GM12865 (cell line): ENCODE results near the gene DNAH9.
"Not testable (repeated sequence)": the region's sequence is repeated elsewhere in the genome, so short reads cannot be mapped to it uniquely, and the experiment has no call there.

Experiments used
- DNase-seq: peaks from one replicate; pipeline ENCODE4 v3.0.0; 2010; ENCODE audit warnings: low read depth
- H3K4me3 ChIP-seq: 2 replicates; pipeline ENCODE4 v1.5.1; 2011; ENCODE audit warnings: mild to moderate bottlenecking, low read depth, low read length, control low read depth
- TF ChIP-seq, protein P1 (sequence below): IDR thresholded peaks from 2 replicates; pipeline ENCODE4 v1.5.1; 2011; ENCODE audit warnings: low read length, control low read depth, low read depth, inconsistent platforms; ENCODE audit not compliant: insufficient read depth; ENCODE audit errors: missing control alignments

Gene DNAH9

DNA sequence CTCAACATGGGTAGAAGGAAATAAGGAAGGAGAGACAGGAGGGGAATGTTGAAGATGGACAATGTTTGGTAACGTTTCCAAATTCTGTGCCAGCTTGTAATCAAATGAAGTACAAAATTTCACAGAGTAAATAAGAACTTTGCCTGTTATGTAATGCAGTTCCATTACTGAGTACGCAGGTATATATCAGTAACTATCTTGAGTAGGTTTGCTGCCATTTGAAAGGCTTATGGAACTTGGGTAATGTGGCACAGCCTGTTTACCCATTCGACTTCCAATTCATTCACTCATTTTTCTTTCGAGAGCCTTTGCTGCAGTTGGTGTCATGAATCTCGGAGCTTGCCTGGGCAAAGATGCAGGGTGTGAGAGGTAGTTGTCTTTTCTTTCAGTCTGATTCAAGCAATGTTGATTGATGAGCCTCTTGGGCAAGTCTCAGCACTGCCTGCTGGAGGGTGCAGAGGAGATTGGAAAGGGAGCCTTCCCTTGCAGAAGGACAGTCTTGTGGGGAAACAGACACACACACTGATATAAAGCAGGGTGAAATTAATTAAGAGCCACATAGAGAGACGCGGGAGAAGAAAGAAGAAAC is 345.6 kb downstream of the DNAH9 start:
- DNase-seq: no peak
- TF ChIP-seq, protein P1, sequence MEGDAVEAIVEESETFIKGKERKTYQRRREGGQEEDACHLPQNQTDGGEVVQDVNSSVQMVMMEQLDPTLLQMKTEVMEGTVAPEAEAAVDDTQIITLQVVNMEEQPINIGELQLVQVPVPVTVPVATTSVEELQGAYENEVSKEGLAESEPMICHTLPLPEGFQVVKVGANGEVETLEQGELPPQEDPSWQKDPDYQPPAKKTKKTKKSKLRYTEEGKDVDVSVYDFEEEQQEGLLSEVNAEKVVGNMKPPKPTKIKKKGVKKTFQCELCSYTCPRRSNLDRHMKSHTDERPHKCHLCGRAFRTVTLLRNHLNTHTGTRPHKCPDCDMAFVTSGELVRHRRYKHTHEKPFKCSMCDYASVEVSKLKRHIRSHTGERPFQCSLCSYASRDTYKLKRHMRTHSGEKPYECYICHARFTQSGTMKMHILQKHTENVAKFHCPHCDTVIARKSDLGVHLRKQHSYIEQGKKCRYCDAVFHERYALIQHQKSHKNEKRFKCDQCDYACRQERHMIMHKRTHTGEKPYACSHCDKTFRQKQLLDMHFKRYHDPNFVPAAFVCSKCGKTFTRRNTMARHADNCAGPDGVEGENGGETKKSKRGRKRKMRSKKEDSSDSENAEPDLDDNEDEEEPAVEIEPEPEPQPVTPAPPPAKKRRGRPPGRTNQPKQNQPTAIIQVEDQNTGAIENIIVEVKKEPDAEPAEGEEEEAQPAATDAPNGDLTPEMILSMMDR: no peak
- H3K4me3 ChIP-seq: no peak overlapping the region

DNA sequence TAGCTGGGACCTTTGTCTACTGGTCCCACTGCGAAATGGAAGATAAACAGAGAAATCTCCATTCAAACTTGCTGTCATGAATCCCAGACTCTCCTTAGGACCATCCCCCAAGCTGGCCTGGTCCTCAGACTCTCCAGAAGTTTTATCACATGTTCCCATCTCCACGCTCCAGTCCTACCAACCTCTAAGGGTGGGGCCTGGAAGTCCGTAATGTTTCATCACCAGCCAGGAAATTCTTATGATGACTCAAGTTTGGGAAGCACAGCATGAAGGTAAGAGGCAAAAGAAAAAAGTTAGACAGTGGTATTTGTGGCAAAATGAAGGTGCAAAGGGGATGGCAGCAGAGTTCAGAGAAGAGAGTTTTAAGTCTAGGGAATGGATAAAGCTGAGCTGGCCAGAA is 346.3 kb downstream of the DNAH9 start:
- DNase-seq: no peak
- H3K4me3 ChIP-seq: no peak overlapping the region
- TF ChIP-seq, protein P1: no peak

DNA sequence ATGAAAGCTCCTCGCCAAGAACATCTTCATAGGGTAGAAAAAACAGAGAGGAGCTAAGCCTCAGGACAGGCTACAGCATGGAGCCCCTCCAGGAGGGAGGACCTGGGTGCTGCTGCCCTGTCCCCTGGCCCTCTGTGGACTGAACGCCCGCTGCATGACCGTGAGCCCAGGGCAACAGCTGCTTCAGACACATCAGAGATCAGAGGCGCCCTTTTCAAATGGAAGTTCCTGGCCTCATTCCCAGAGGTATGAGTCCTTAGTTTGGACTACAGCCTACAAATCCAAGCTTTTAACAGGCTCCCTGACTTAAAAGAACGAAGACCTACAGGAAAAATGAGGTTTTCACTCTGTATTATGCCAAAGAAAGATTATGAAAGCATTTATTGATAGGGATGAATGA is 350.5 kb downstream of the DNAH9 start:
- no peak for DNase-seq
- H3K4me3 ChIP-seq: no peak overlapping the region
- TF ChIP-seq, protein P1: no peak

- H3K4me3 ChIP-seq, DNase-seq: not testable (repeated sequence)
Observed at GRCh38 chr17:11949571-11949970, 351.3 kb downstream of the DNAH9 start.

- no peak for DNase-seq
- TF ChIP-seq, protein P1: no peak
- no peak overlapping the region for H3K4me3 ChIP-seq
Observed at GRCh38 chr17:11950771-11951519, 352.7 kb downstream of the DNAH9 start.

DNA sequence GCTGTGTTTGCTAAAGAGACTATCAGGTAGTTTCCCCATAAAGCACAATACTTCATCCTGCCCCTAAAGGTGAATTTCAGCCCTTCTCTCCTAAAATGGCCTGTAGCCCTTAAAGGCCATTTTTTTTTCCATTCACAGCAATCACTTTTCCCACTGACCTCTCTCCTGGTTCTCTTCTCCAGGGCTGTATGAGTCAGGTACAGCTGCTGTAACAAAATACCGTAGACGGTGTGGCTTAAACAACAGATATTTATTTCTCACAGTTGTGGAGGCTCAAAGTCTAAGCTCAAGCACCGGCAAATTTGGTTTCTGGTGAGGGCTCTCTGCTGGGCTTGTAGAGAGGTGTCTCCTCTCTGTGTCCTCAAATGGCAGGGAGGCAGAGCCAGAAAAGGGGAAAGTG is 354.3 kb downstream of the DNAH9 start:
- no peak overlapping the region for H3K4me3 ChIP-seq
- TF ChIP-seq, protein P1: no peak
- no peak for DNase-seq

GRCh38 chr17:11953924-11954323 is 355.7 kb downstream of the DNAH9 start:
- DNase-seq: no peak
- TF ChIP-seq, protein P1: no peak
- no peak overlapping the region for H3K4me3 ChIP-seq
